ENCODE data around the gene RUFY1.
"Not testable (repeated sequence)": the region's sequence is repeated elsewhere in the genome, so short reads cannot be mapped to it uniquely, and the experiment has no call there.

Gene RUFY1

GRCh38 chr5:179623003-179623905 is 72.9 kb downstream of the RUFY1 start, which contains the start of gene HNRNPH1:
Gene HNRNPH1 (minus strand): TSS chr5:179623671. CDS start chr5:179623133, 538 bp downstream.
- peak; percentile 98 for DNase-seq (ENCODE audit: low spot score)

GRCh38 chr5:179623906-179624741 is 73.8 kb downstream of the RUFY1 start:
- no peak for DNase-seq (ENCODE audit: low spot score)

DNA sequence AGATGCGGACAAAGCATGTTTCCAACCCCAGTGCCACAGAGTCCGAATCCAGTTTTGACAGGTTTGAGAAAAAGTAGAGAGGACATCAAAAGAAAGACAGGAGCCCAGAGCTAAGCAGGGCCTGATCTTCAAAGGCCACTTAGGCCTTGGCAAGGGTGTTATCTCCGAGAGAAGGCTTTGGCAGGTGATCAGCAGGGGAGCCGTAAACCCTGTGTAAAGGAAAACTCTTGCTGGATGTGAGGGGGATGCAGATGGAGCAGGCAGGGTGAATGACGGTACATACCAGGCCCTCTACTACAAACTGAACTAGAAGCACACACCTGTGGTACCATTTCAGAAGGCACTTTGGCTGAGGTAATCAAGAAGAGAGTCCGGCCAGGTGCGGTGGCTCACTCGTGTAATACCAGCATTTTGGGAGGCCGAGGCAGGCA is 74.5 kb downstream of the RUFY1 start:
- DNase-seq (ENCODE audit: low spot score), result no peak

GRCh38 chr5:179633501-179634369 is 83.4 kb downstream of the RUFY1 start:
- not testable (repeated sequence) for DNase-seq (ENCODE audit: low spot score)

DNA sequence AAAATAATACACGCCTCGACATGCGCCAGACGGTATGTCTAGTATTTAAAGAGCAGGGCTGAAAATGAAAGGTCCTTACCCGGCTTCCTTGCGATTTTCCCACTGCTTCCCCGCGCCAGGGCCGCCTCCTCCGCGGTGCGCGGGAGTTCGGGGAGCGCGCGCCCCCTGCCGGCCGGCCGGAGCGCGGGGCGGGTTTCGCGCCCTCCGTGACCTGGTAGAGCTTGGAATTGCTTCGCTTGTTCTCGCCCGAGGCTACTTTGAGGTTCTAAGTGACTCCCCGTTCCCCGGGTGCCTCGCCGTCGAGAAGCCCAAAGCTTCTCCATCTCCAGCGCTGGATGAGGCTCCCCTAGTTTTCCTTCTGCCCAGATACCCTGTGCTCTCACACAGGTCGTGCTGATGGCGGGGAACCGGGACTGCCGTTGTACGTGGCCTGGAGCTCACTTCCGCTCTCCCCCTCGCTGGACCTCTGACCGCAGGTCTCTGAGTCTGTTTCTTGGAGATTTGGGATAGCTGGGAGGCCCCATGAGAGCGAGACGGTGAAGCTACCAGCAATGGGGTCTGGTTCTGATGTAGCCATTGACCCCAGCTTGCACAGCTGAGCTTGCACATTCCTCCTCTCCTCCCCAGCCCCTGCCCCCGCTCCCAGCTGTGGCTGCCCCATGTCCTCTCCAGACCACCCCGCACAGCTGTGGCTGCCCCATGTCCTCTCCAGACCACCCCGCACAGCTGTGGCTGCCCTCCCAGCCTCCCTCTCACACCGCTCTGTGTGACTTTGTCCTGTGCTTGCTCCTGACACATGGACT is 84.2 kb downstream of the RUFY1 start:
- not testable (repeated sequence) for DNase-seq (ENCODE audit: low spot score)

DNA sequence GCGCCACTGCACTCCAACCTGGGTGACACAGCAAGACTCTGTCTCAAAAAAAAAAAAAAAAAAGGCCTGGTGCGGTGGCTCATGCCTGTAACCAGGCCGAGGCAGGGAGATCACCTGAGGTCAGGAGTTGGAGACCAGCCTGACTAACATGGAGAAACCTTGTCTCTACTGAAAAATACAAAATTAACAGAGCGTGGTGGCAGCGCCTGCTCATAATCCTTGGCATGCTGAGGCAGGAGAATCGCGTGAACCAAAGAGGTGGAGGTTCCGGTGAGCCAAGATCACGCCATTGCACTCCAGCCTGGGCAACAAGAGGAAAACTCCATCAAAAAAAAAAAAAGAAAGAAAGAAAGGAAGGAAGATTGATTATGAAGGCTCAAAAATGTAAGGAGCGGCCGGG is 88.9 kb downstream of the RUFY1 start:
- not testable (repeated sequence) for DNase-seq (ENCODE audit: low spot score)

GRCh38 chr5:179641745-179642144 is 91.4 kb downstream of the RUFY1 start:
- not testable (repeated sequence) for DNase-seq (ENCODE audit: low spot score)

- not testable (repeated sequence) for DNase-seq (ENCODE audit: low spot score)
Measured at GRCh38 chr5:179642626-179643025, 92.3 kb downstream of the RUFY1 start.

DNA sequence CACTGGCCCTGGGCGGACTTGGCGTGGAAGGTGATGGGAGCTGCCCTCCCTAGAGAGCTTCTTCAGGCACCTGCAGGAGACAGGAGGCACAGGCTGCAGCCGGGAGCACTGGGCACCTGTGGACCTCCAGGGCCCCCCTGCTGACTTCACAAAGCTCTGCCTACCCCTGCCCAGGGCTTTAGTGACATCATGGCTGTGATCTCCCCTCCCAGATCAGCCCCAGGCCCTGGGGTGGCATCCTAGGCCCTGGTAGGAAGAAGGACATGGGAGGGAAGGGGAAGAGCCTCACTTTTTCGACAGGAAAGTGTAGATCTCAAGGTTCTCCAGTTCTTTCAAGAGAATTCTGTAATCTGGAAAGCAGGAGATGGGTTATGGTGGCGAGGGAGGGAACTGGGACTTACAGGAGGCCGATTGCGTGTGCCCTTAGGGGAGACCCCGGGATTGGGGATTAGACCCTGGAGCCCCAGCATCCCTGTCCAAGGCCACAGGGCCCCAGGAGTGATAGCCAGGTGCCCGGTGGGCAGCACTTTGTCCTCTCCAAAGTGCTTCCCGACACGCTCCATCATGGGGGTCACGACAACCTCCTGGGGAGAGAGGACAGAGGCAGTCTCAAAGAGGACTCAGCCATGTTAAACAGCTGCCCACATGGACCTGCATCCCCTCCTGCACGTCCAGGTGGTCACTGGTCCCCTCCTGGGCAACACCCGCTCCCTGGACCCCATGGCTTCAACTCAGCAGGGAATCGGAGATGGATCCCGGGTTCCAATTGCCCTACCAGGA is 93.0 kb downstream of the RUFY1 start:
- DNase-seq (ENCODE audit: low spot score), result not testable (repeated sequence)

DNA sequence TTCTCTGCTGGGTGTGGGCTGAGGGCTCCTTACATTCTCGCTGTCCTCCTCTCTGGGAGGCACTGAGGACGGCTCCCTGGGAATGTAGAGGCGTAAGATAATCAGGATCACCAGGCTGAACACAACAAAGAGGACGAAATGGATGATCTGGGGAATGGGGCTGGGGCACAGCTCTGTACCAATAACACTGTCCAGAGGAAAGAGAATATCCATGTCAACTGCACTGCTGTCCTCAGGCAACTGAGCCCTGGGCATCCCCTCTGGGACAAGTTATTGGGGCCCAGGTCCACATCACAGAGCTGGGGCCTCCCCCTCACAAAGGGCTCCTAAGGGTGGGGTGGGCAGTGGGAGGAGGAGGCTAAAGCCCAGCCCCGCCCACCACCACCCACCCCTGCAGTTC is 94.4 kb downstream of the RUFY1 start:
- not testable (repeated sequence) for DNase-seq (ENCODE audit: low spot score)

GRCh38 chr5:179648410-179648809 is 98.1 kb downstream of the RUFY1 start:
- no peak for DNase-seq (ENCODE audit: low spot score)

GRCh38 chr5:179649166-179649703 is 98.9 kb downstream of the RUFY1 start:
- DNase-seq (ENCODE audit: low spot score), result not testable (repeated sequence)

GRCh38 chr5:179650245-179650644 is 99.9 kb downstream of the RUFY1 start:
- DNase-seq (ENCODE audit: low spot score), result not testable (repeated sequence)

GRCh38 chr5:179653135-179653534 is 102.8 kb downstream of the RUFY1 start:
- DNase-seq (ENCODE audit: low spot score), result not testable (repeated sequence)

DNA sequence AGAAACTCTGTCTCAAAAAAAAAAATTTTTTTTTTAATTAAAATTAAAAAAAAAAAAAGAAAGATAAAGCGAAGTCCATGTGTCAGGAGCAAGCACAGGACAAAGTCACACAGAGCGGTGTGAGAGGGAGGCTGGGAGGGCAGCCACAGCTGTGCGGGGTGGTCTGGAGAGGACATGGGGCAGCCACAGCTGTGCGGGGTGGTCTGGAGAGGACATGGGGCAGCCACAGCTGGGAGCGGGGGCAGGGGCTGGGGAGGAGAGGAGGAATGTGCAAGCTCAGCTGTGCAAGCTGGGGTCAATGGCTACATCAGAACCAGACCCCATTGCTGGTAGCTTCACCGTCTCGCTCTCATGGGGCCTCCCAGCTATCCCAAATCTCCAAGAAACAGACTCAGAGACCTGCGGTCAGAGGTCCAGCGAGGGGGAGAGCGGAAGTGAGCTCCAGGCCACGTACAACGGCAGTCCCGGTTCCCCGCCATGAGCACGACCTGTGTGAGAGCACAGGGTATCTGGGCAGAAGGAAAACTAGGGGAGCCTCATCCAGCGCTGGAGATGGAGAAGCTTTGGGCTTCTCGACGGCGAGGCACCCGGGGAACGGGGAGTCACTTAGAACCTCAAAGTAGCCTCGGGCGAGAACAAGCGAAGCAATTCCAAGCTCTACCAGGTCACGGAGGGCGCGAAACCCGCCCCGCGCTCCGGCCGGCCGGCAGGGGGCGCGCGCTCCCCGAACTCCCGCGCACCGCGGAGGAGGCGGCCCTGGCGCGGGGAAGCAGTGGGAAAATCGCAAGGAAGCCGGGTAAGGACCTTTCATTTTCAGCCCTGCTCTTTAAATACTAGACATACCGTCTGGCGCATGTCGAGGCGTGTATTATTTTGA is 107.2 kb downstream of the RUFY1 start:
- DNase-seq (ENCODE audit: low spot score), result not testable (repeated sequence)

DNA sequence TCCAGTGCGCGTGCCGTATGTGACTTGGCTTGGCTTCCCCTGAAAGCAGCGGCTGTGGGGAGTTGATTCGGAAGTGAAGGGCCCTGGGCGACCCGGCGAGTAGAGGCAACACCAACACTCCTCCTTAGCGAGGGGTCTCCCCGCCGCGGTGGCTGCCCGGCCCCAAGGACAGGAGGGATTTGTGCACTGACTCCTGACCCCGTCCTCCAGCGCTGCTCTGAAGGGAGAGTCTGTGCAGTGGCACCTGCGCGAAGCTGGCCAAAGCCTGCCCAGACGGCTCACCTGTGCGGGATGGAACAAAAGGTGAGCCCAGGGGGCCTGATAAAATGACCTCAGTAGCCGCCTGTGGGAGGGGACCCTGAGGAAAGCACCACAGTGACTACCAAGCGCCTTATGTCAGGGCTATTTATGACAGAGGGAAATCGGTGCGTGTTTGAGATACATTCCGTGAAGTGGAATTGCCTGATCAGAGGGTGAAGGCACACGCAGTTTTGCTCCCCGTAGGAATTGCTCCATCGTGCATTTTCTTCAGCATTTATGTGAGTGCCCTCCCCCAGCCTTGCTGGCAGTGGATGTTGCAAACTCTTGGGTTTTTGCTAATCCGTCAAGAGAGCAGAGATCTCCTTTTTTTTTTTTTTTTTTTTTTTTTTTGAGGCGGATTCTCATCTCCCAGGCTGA is 108.0 kb downstream of the RUFY1 start:
- peak; percentile 20 for DNase-seq (ENCODE audit: low spot score)

All from Ammon's horn (tissue), 1 donor.